ENCODE results near the gene ZC3H14. TPM values are rescaled to one million over a fixed set of nuclear protein-coding genes. Genes with fewer than 3 reads are reported as not detected.

Gene ZC3H14
- polyA plus RNA-seq, 1 experiment, result 81.8 TPM

DNA sequence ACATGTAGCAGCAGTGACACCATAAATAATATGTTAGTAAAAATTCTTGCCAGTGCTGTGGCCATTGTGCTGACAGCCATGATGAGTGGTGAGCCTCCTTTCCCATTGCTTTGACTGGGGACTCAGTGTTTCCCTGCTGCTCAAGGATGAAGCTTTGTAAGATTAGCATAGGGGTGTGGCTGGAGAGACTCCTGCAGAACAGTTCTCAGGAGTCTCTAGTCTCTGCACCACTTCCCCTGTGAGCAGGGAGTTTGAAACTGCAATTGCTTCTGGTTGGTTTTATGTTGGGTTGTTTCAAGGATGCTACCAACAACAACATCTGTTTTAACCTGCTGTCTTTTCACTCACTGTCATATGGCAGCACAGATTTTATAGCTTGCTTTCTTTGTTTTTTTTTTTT lies 41.4 kb downstream of the ZC3H14 start:
- POLR2A ChIA-PET, result interaction anchor here (0.8 kb wide), 1 partner anchor 10 kb away, joined by 3 read pairs; no protein-coding TSS in a partner anchor

GRCh38 chr14:88605594-88605993 lies 42.8 kb downstream of the ZC3H14 start:
- CTCF ChIA-PET, result interaction anchor here (0.9 to 1.3 kb wide), 3 partner anchors 8 to 62 kb away, joined by 3 read pairs; no protein-coding TSS in a partner anchor
- TF ChIP-seq, protein P1, sequence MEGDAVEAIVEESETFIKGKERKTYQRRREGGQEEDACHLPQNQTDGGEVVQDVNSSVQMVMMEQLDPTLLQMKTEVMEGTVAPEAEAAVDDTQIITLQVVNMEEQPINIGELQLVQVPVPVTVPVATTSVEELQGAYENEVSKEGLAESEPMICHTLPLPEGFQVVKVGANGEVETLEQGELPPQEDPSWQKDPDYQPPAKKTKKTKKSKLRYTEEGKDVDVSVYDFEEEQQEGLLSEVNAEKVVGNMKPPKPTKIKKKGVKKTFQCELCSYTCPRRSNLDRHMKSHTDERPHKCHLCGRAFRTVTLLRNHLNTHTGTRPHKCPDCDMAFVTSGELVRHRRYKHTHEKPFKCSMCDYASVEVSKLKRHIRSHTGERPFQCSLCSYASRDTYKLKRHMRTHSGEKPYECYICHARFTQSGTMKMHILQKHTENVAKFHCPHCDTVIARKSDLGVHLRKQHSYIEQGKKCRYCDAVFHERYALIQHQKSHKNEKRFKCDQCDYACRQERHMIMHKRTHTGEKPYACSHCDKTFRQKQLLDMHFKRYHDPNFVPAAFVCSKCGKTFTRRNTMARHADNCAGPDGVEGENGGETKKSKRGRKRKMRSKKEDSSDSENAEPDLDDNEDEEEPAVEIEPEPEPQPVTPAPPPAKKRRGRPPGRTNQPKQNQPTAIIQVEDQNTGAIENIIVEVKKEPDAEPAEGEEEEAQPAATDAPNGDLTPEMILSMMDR (IDR thresholded peaks at IDR 0.05; ENCODE audit: insufficient read depth, low read depth, low read length), result no peak
- no peak for DNase-seq (ENCODE audit: low read depth)
- H3K27me3 ChIP-seq (ENCODE audit: control insufficient read depth, insufficient read depth, low read length), result no peaks in the 10 kb centered on the region
- H3K36me3 ChIP-seq (ENCODE audit: control insufficient read depth, insufficient read depth, low read length), result peaks cover 22% of the 10 kb centered on the region
- POLR2A ChIA-PET, result no interaction called here
- no peak overlapping the region for H3K4me3 ChIP-seq (ENCODE audit: low read depth, low read length)

More for the DNA sequence above, 41.4 kb downstream of the ZC3H14 start:
- peaks cover 25% of the 10 kb centered on the region for H3K36me3 ChIP-seq (ENCODE audit: control insufficient read depth, insufficient read depth, low read length)
- H3K27me3 ChIP-seq (ENCODE audit: control insufficient read depth, insufficient read depth, low read length), result no peaks in the 10 kb centered on the region
- DNase-seq (ENCODE audit: low read depth), result no peak
- CTCF ChIA-PET, result no interaction called here
- TF ChIP-seq, protein P1 (IDR thresholded peaks at IDR 0.05; ENCODE audit: insufficient read depth, low read depth, low read length), result no peak
- no peak overlapping the region for H3K4me3 ChIP-seq (ENCODE audit: low read depth, low read length)

DNA sequence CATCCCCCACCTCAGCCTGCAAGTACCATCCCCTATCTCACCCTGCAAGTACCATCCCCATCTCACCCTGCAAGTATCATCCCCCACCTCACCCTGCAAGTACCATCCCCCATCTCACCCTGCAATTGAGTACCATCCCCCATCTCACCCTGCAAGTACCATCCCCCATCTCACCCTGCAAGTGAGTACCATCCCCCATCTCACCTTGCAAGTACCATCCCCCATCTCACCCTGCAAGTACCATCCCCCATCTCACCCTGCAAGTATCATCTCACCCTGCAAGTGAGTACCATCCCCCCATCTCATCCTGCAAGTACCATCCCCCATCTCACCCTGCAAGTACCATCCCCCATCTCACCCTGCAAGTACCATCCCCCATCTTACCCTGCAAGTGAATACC lies 45.0 kb downstream of the ZC3H14 start:
- H3K36me3 ChIP-seq (ENCODE audit: control insufficient read depth, insufficient read depth, low read length), result peaks cover 16% of the 10 kb centered on the region
- POLR2A ChIA-PET, result no interaction called here
- H3K4me3 ChIP-seq (ENCODE audit: low read depth, low read length), result no peak overlapping the region
- no peak for DNase-seq (ENCODE audit: low read depth)
- no peaks in the 10 kb centered on the region for H3K27me3 ChIP-seq (ENCODE audit: control insufficient read depth, insufficient read depth, low read length)
- TF ChIP-seq, protein P1 (IDR thresholded peaks at IDR 0.05; ENCODE audit: insufficient read depth, low read depth, low read length), result no peak
- CTCF ChIA-PET, result no interaction called here

DNA sequence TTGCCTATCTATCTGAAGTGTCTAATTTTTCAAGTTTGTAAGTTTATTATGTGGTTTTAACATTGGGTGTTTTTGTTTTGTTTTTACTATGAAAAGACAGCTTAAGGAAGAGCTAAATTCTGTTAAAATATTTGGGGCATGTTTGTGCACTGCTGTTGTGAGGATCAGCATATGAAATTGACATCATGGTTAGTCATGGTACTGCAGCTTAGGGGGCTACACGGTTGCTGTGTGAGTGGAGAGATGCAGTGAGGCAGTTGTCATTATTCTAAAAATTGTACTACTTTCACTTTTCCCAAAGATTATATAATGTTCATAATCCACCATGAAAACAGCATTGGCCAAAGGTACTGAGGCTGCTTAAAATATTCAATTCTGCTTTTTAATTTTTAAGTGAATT lies 49.0 kb downstream of the ZC3H14 start:
- no peak for DNase-seq (ENCODE audit: low read depth)
- Histone ChIP-seq H3K4me3 (ENCODE audit: low read depth, low read length) (no peak overlapping the region), H3K27me3 (ENCODE audit: control insufficient read depth, insufficient read depth, low read length) (no peaks in the 10 kb centered on the region), H3K36me3 (ENCODE audit: control insufficient read depth, insufficient read depth, low read length) (peaks cover 10% of the 10 kb centered on the region)
- POLR2A ChIA-PET, result no interaction called here
- TF ChIP-seq, protein P1 (IDR thresholded peaks at IDR 0.05; ENCODE audit: insufficient read depth, low read depth, low read length), result no peak
- CTCF ChIA-PET, result no interaction called here

DNA sequence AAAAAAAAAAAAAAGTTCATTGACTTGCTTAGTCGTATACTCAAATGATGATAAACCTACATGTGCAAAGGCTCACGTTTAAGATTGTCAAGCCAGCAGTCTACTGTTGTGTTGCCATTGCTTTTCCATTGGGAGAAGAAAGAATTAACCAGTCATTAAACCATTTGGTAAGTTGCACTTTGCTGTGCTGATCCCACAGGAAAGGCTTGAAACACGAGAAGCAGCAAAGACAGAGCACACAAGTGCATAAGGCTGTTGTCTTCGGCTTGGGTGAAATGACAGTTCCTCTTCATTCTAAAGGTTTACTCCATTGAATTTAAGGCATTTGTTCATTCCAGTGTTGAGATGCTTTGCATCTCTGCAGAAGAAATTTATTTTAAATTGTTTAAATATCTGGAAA lies 50.1 kb downstream of the ZC3H14 start:
- no peaks in the 10 kb centered on the region for H3K27me3 ChIP-seq (ENCODE audit: control insufficient read depth, insufficient read depth, low read length)
- DNase-seq (ENCODE audit: low read depth), result no peak
- no peak overlapping the region for H3K4me3 ChIP-seq (ENCODE audit: low read depth, low read length)
- ChIA-PET POLR2A (no interaction called here), CTCF (interaction anchor here (1.0 kb wide), 1 partner anchor 30 kb away, joined by 3 read pairs; no protein-coding TSS in a partner anchor)
- TF ChIP-seq, protein P1 (IDR thresholded peaks at IDR 0.05; ENCODE audit: insufficient read depth, low read depth, low read length), result no peak
- H3K36me3 ChIP-seq (ENCODE audit: control insufficient read depth, insufficient read depth, low read length), result peaks cover 3% of the 10 kb centered on the region; the same call in 1 of the 2 replicates
